Activated CD4-positive, alpha-beta T cell treated with anti-CD3 and anti-CD28 coated beads, Interleukin-2, amount 50 U/mL, for 48 hours (primary cell): ENCODE measurements around the gene GYS1.
A peak's percentile ranks its signal among the peaks of the same experiment; 100 is the strongest.
"Not testable (repeated sequence)": the region's sequence is repeated elsewhere in the genome, so short reads cannot be mapped to it uniquely, and the experiment has no call there.

Experiments
- DNase-seq, 2 experiments: peaks; one replicate each; pipeline ENCODE4 v3.0.0-alpha.2; 2020

Gene GYS1

DNA sequence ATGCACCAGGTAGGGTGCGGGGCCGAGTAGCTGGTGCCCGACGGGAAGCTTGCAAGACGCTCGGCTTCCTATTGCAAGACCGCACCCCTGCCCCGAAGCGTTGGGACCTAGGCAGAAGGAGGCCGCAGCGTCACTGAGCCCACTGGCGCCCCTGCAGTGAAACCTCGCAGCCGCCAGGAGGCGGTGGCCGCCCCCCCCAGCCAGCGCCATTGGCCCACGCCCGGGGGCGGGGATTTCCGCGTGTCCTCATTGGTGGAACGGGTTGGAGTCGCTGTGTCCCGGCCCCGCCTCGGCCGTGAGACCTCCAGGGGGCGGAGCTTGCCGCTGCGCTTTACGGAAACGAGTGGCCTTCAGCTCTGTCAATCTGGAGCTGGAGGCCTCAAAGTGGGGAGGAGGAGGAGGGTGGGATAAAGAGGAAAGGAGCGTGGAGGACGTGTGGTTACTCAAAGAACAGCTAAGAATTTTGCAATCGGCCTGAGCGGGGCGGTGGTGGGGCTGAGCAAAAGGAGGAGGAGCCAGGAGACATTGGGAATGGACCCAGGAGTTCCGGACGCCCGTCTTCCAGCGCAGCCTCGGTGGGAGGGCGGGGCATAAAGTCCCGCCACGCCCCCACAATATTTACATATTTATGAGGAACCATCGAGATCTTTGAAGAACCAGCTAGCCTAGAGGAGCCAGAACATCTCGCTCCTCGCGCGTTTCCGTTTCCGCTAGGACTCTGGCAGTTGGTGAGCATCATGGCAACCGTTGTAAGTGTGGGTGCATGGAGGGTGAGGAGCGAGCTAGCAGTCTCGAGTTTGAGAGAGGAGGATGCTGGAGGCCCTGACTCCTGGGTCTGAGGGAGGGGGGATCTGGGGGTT is at the start of gene GYS1, which contains the start of gene RUVBL2:
TSS of gene GYS1 (minus strand) at position 135 of the 860 bp plus-strand sequence. CDS start 197 bp downstream, outside the sequence.
TSS of gene RUVBL2 (plus strand) at position 713 of the 860 bp plus-strand sequence. CDS start at position 738, 25 bp downstream.
- DNase-seq: peak; percentile 99 to 100

DNA sequence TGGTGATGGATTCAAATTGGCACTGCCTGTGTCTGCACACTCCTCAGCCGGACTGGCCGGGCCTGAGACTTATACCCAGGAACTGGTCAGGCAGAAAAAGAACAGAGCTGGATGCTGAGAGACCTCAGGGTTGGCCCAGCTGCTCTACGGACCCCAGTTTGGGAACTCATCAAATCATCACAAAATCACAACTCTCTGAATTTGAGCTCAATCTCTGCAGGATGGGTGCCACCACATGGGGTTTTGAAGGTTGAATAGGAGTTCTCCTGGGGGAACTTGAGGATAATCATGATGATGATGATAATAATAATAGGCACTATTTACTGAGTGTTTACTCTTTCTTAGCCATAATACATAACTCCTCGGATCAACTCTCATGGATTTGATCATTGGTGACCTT is 49.6 kb upstream of the GYS1 start:
- DNase-seq: not testable (repeated sequence)

DNA sequence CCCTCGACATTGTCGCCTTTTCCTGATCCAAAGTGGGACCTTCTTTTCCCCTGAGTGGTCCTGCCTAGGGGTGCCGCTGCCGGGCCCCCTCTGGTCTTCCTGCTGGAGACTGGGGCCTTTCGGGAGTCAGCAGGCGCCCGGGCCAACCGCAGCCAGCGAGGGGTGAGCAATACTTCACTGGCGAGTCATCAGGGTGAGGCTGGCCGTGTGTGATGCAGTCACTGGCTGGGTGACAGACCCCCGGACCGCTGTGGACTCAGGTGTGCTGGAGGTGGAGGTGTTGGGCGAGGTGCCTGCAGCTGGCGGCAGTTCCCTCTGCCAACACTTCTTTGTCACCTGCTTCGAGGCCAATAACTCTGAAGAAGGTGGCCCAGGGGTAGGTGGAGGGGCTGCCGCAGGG is 49.1 kb upstream of the GYS1 start:
- no peak for DNase-seq

DNA sequence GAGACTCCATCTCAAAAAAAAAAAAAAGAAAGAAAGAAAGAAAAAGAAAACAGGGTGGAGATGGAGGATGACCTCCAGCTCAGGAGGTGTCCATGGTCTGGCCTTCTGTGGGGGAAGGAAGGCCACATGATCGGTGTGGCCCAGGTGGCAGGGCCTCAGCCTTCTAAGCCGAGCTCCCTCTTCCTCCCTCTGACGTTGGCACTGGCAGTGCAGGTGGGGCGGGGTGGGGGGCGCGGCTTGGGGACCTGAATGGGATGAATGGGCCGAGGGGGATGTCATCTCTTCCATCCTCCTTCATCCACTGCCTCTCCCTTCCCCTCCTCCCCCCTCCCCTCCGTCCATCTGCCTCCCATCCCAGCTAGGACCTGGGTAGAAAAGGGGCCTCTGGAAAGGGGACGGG is 46.6 kb upstream of the GYS1 start:
- DNase-seq: not testable (repeated sequence)

DNA sequence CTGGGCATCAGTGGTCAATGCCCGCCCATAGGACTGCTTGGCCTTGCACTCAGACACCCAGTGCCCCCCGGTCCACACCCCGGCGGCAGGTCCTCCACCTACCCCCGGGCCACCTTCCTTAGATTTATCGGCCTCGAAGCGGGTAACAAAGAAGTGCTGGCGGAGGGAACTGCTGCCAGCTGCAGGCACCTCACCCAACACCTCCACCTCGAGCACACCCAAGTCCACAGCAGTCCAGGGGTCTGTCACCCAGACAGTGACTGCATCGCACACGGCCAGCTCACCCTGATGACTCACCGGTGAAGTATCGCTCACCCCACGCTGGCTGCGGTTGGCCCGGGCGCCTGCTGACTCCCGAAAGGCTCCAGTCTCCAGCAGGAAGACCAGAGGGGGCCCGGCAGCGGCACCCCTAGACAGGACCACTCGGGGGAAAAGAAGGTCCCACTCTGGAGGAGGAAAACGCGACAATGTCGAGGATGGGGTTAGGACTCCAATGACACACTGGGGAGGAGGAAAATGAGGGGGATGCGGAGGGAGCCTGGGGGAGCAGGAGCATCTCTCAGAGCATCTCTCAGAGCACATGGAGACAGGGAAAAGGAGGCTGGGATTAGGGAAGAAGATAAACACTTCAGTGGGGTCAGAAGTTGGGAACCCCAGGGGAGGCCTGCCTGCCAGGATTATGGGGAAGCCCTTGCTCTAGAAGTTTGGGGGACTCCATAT is 45.6 kb upstream of the GYS1 start:
- DNase-seq: not testable (repeated sequence)

DNA sequence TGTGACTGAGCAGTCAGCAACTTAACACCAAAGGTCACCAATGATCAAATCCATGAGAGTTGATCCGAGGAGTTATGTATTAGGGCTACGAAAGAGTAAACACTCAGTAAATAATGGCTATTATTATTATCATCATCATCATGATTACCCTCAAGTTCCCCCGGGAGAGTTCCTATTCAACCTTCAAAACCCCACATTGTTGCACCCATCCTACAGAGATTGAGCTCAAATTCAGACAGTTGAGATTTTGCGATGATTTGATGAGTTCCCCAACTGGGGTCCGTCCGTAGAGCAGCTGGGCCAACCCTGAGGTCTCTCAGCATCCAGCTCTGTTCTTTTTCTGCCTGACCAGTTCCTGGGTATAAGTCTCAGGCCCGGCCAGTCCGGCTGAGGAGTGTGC is 45.0 kb upstream of the GYS1 start:
- not testable (repeated sequence) for DNase-seq

DNA sequence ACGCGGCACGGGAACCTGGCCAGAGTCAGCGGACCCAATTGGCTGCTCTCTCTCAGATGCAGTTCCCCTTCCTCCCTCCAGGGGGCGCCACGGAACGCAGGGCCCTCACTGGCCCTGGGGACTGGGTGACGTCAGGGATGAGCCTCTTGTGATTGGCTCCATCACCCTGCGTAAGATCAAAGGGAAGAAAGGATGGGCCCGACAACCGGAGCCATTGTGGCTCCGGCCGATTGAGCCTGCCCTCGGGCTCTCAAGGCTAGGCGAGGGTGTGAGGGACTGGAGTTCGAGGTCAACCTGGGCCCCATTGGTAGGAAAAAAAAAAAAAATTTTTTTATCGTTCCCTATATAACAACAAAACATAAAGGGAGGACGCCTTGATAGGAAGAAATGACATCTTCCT is 43.7 kb upstream of the GYS1 start, which contains the start of gene CGB1:
TSS of gene CGB1 (minus strand) at position 81 of the 400 bp plus-strand sequence. CDS start 184 bp downstream, outside the sequence.
- DNase-seq: peak; percentile 62 to 71

DNA sequence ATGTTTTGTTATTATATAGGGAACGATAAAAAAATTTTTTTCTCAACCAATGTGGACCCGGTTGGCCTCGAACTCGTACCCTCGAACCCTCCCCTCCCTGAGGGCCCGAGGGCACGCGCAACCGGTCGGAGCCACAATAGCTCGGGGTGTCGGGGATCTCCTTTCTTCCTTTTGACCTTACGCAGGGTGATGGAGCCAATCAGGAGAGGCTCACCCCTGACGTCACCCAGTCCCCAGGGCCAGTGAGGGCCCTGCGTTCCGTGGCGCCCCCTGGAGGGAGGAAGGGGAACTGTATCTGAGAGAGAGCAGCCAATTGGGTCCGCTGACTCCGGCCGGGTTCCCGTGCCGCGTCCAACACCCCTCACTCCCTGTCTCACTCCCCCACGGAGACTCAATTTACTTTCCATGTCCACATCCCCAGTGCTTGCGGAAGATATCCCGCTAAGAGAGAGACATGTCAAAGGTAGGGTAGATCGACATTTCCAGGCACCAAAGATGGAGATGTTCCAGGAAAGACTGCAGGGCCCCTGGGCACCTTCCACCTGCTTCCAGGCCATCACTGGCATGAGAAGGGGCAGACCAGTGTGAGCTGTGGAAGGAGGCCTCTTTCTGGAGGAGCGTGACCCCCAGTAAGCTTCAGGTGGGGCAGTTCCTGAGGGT is 38.7 kb upstream of the GYS1 start, which contains the start of gene CGB2:
TSS of gene CGB2 (plus strand) at position 249 of the 660 bp plus-strand sequence. CDS start at position 455, 206 bp downstream.
- peak; percentile 78 to 81 for DNase-seq

DNA sequence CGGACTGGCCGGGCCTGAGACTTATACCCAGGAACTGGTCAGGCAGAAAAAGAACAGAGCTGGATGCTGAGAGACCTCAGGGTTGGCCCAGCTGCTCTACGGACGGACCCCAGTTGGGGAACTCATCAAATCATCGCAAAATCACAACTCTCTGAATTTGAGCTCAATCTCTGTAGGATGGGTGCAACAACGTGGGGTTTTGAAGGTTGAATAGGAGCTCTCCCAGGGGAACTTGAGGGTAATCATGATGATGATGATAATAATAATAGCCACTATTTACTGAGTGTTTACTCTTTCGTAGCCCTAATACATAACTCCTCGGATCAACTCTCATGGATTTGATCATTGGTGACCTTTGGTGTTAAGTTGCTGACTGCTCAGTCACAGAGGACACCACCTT is 37.2 kb upstream of the GYS1 start:
- not testable (repeated sequence) for DNase-seq

DNA sequence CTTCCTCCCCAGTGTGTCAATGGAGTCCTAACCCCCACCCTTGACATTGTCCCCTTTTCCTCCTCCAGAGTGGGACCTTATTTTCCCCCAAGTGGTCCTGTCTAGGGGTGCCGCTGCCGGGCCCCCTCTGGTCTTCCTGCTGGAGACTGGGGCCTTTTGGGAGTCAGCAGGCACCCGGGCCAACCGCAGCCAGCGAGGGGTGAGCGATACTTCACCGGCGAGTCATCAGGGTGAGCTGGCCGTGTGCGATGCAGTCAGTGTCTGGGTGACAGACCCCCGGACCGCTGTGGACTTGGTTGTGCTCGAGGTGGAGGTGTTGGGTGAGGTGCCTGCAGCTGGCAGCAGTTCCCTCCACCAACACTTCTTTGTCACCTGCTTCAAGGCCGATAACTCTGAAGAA is 36.6 kb upstream of the GYS1 start:
- not testable (repeated sequence) for DNase-seq

DNA sequence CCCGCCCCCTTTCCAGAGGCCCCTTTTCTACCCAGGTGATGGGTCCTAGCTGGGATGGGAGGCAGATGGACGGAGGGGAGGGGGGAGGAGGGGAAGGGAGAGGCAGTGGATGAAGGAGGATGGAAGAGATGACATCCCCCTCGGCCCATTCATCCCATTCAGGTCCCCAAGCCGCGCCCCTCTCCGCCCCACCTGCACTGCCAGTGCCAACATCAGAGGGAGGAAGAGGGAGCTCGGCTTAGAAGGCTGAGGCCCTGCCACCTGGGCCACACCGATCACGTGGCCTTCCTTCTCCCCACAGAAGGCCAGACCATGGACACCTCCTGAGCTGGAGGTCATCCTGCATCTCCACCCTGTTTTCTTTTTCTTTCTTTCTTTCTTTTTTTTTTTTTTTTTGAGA is 35.6 kb upstream of the GYS1 start:
- DNase-seq: not testable (repeated sequence)

DNA sequence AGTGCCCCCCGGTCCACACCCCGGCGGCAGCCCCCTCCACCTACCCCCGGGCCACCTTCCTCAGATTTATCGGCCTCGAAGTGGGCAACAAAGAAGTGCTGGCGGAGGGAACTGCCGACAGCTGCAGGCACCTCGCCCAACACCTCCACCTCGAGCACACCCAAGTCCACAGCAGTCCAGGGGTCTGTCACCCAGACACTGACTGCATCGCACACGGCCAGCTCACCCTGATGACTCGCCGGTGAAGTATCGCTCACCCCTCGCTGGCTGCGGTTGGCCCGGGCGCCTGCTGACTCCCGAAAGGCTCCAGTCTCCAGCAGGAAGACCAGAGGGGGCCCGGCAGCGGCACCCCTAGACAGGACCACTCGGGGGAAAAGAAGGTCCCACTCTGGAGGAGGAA is 32.5 kb upstream of the GYS1 start:
- not testable (repeated sequence) for DNase-seq

DNA sequence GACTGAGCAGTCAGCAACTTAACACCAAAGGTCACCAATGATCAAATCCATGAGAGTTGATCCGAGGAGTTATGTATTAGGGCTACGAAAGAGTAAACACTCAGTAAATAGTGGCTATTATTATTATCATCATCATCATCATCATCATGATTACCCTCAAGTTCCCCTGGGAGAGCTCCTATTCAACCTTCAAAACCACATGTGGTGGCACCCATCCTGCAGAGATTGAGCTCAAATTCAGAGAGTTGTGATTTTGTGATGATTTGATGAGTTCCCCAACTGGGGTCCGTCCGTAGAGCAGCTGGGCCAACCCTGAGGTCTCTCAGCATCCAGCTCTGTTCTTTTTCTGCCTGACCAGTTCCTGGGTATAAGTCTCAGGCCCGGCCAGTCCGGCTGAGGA is 32.0 kb upstream of the GYS1 start:
- not testable (repeated sequence) for DNase-seq

DNA sequence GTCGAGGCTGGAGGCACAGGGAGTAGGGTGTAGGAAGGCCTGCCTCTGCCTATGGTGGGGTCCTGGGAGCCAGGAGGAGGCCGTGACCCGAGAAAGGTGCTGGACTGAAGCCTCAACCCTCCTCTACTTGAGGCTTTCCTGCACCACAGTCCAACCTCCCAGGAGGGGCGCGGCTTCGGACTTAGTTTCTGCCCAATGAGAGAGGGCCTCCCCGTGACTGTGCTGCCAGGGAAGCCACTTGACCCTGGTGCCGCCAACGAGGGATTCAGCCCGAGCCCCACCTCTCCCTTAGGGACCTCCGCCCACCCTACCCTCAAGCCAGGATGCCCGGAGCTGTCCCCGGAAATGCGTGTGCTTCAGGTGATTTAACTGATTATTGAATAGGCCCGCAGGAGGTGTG is 31.1 kb upstream of the GYS1 start, which contains the start of gene CGB3:
TSS of gene CGB3 (minus strand) at position 101 of the 400 bp plus-strand sequence. CDS start 362 bp downstream, outside the sequence.
- not testable (repeated sequence) for DNase-seq

DNA sequence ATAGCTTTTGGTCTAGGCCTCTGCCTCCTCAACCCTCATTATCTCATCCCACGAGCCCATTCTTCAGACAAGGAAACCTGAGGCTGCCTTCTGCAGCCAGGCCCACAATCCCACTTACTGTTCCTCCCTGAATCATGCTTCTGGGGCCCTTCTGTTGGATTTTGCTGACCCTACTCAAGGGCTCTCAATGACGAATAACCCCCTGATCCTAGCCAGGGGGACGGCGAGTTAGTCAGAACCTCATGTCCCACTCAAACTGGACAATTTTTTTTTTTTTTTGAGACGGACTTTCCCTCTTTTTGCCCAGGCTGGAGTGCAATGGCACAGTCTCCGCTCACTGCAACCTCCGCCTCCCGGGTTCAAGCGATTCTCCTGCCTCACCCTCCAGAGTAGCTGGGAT is 29.0 kb upstream of the GYS1 start:
- no peak for DNase-seq

DNA sequence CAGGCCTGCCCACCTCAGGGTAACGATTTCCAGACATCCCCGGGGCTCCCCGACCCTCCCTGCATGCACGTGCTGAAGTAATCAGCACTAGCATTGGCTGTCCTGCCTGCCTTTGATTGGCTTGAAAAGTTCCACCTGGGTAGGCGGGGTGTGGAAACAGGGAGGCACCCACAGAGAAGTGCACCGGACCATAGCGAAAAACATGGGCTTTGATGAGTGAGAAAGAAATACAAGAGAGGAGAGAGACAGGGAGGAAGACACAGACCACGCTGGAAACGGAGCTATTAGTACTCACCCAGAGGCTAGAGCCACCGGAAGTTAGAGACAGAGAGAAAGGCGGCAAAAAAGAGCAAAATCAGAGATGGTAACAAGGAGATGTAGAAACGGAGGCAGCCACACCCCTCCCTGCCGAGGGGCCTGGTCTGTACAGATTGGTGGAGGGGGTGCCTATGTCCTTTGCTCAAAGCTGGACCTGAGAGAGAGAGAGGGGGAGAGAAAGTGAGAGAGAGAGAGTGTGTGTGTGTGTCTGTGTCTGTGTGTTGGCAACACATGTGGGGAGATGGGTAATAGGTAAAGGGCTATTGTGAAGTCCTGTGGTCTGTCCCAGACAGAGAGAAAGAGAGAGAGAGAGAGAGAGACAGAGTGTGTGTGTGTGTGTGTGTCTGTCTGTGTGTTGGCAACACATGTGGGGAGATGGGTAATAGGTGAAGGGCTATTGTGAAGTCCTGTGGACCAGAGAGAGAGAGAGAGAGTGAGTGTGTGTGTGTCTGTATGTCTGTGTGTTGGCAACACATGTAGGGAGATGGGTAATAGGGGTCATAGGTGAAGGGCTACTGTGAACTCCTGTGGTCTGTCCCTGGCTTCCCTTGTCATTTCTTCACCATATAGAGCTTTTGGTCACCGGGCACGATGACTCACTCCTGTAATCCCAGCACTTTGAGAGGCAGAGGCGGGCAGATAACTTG is 28.1 kb upstream of the GYS1 start:
- peak in 1 of 2 experiments; percentile 27 for DNase-seq

DNA sequence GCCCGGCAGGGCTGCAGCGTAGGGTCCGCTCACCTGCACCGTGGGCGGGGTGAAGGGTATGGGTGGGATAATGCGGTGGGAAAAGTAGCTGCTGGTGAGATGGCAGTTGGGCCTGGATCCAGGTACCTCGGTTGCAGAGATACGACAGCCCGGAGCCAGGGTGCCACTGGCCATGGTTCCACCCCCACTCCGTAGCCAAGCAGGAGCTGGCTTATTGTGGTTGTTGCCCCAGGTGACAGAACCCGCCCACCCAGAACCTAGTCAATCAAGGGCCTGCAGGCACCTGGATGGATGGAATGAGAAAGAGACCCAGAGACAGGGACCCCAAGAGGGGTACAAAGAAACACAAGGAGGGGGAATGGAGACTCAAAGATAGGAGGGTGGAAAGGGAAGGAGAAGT is 27.2 kb upstream of the GYS1 start:
- DNase-seq: no peak

DNA sequence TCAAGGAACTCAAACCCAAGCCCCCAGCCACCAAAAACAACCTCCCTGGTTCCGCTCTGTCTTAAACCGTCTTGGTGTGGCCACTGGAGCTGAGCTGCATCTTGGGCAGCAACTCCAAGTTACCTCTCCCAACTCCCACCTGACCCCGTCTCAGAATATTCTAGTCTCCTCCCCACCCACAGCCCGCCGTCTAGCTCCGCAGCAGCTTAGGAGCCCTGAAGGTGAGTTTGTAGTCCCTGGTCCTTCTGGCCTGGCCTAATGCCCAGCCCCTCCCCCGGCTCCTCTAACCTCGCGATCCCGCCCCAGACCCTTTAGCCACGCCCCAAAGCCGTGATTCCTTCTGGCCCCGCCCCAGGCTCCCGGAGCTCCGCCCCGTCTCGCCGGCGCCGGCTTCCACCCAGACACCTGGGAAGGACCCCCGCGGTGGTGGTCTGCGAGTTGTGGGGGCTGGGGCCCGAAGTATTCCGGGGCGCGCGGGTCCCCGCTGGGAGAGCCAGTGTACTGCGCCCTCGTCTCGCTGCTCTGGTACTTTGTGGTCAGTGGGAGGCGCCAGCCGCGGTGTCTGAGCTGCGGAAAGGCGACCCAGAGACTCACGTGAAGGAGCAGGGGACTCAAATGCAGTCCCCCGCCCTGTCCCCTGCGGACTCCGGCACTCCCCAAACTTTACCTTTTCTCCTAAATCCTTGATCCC is 26.3 kb upstream of the GYS1 start:
- peak; percentile 68 to 74 for DNase-seq

DNA sequence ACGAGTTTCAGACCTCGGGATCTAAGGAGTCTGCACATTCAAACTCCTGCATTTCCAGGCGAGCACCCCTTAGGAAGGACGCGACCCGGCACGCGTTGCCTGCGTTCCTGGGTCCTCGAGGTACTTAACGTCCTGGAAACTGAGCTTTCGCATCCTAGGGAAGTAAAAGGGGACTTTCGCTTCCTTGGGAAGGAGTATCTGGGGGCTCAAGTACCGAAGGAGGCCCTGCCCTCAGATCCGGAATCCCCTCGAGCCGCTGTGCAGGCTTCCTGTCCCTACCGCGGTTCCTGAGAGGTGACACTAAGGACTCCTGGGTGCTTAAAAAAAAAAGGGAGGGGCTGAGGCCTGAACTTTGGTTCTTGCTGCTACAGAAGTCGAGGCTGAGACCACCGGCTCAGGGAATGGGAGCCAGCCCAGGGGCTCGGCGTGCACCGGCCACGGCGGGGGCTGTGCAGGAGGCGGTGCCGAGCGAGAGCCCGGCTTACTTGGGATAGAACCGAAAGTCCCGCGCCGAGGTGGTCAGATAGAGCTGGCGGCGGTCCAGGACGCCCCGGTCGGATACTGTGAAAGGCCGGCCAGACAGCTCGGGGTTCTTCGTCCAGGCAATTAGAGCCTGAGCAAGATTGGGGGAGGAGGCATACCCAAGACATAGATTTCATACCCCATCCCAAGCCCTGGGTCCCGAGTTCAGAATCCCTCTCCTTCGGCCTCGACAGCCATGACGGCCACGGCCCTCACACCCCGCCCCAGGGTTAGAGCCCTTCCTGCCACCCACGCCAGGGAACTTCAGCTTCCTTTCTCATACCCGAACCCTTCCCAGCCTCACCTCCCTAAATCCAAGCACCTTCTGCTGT is 25.5 kb upstream of the GYS1 start:
- DNase-seq: peak in 1 of 2 experiments; percentile 27
